Effector CD4-positive, alpha-beta T cell (primary cell): Measurements from ENCODE around the gene HDGFL3.
"Not testable (repeated sequence)": the region's sequence is repeated elsewhere in the genome, so short reads cannot be mapped to it uniquely, and the experiment has no call there.

Experiments used
- DNase-seq: peaks from one replicate; pipeline ENCODE4 v3.0.0-alpha.2; 2020

HDGFL3 gene

GRCh38 chr15:83193721-83194120, 13.9 kb downstream of the HDGFL3 start:
- no peak for DNase-seq

DNA sequence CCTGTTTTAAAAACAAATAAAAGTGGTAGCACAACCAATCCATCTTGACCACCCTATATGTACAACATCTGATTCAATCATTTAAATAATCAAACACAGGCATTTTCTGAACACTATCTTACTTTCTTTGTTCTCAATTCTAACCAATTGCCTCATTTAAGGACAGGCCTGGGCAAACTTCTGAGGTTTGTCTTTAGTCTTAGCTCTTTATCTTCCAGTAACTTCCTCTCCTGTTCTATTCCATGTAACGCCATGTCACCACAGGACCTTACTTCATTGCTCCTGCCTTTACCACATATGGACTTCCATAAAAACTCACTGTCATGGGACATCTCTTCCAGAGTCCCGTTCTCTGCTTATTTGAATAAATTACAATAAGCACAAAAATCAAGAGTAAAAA, 14.9 kb downstream of the HDGFL3 start:
- no peak for DNase-seq

- no peak for DNase-seq
Measured at GRCh38 chr15:83190450-83190849, 17.2 kb downstream of the HDGFL3 start.

DNA sequence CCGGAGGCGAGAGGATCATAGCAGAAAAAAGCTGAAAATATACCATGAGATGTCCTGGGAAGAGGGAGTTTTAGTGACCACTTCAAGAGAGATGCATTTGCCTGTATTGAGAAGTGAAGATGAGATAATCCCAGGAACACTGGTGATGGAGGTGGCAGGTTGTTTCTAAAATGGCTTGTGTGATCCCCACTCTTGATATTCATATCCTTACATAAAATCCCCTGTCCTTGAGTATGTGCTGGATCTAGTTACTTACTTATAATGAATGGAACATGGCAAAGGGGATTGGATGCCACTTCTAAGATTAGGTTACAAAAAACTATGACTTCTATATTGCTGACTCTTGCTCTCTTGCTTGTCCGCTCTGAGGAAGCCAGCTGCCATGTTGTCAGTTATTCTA, 22.1 kb downstream of the HDGFL3 start:
- DNase-seq: no peak

DNA sequence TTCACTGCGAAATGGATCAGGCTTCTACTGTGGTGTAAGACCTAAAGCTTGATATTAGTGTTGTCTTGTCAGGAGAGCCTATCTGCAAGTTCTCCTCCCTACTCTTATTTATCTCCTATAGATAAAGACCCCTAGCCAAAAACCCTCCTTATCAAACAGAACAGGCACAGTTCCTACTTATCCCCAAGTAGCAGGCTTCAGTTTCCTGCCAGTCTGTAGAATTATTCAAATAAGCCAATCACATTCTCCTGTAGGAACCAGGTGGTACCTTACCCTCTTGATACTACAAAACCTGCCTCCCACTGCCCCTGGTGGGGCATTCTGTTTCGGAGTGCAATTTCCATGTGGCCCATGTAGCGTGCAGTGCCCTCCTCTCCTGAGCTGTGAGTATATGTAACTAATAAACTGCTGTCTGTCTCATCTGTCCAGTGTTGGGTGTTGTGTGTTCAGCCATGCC, 28.7 kb downstream of the HDGFL3 start:
- no peak for DNase-seq

DNA sequence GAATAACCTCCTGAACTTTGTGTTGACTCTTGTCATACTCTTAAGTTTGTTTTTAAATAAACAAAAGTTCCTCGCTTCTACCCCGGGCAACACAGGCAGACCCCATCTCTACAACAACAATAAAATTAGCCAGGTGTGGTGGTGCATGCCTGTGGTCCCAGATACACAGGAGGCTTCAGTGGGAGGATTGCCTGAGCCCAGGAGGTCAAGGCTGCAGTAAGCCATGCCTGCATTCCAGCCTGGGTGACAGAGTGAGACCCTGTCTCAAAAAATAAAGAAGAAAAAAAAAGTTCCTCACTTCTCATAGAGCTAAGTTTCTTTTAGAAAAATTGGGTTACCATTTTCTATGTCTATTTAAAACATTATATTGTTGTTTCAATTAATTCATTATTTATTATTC, 29.2 kb downstream of the HDGFL3 start:
- DNase-seq: no peak

DNA sequence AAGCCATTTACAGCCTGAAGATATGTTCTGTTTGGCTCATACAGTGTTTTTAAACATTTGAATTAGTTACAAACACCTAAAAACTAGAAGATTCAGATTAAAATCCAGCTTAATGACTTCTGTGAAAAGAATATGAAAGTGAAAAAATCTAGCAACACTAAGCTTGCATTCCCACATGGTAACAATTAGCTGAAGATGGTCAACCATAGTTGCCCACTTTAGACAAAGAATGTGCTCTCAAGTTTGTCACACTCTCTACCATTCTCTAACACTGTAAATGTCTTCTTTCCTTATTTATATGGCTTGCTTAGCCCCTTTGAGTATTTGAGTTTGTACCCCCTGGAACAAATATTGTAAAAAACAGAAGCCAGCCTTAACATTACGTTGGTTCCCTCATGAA, 32.7 kb downstream of the HDGFL3 start:
- no peak for DNase-seq

DNA sequence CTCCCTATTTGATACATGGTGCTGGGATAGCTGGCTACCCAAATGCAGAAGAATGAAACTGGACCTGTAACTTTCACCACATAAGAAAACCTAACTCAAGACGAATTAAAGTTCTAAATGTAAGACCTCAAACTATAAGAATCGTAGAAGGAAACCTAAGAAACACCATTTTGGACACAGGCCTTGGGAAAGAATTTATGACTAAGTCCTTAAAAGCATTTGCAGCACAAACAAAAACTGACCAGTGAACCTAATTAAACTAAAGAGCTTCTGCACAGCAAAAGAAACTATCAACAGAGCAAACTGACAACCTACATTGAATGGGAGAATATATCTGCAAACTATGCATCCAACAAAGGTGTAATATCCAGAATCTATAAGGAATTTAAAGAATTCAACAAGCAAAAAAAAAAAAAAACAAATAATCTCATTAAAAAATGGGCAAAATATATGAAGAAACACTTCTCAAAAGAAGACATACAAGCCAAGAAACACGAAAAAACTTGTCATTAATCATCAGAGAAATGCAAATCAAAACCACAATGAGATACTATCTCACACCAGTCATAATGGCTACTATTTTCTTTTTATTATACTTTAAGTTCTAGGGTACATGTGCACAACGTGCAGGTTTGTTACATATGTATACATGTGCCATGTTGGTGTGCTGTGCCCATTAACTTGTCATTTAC, 37.0 kb downstream of the HDGFL3 start:
- DNase-seq: no peak

- not testable (repeated sequence) for DNase-seq
Measured at GRCh38 chr15:83169576-83169975, 38.0 kb downstream of the HDGFL3 start.

DNA sequence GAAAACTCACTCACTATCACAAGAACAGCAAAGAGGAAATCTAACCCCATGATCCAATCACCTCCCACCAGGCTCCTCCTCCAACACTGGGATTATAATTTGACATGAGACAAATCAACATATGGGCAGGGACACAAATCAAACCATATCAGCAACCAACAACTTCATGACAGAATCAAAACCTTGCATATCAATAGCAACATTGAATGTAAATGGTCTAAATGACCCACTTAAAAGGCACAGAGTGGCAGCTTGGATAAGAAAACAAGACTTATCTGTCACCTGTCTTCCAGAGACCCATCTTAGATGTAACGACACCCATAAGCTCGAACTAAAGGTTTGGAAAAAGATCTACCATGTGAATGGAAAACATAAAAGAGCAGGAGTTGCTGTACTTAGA, 40.8 kb downstream of the HDGFL3 start:
- DNase-seq: no peak

DNA sequence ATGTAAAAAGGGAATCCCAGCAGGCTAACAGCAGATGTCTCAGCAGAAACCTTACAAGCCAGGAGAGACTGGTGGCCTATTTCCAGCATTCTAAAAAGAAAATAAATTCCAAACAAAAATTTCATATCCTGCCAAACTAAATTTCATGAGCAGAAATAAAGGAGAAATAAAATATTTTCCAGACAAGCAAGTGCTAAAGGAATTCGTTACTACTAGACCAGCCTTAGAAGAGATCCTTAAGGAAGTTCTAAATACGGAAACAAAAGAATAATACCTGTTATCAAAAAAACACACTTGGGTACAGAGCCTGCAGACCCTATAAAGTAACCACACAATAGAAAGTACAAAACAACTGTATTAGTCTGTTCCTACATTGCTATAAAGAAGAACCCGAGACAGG, 41.4 kb downstream of the HDGFL3 start:
- DNase-seq: no peak

DNA sequence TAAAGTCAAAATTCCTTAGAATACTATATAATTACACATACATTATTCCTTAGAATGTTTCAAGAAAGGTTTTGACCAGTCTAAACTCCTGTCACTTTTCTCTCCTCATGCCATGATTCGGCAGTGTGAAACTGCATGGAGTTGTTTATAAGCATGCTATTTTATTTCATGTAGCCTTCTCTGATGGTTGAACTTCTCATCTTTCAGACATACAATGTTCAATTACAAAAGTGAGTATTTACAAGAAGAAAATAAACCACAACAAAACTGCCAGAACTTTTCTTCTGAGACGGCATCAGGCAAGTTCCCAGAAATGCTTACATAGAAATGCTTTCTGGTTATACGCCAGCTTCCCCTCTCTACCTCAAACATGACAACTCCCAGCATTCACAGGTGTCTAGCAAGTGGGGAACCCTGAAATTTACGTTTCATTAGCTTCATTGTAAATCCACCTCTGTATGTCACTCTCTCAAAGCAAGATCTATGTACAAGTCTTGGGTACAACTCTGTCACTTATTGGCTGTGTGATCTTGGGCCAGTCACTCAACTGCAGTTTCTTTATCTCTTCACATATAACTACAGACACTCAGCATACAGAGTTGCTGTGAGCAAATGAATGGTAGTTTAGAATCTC, 42.7 kb downstream of the HDGFL3 start:
- DNase-seq: no peak

DNA sequence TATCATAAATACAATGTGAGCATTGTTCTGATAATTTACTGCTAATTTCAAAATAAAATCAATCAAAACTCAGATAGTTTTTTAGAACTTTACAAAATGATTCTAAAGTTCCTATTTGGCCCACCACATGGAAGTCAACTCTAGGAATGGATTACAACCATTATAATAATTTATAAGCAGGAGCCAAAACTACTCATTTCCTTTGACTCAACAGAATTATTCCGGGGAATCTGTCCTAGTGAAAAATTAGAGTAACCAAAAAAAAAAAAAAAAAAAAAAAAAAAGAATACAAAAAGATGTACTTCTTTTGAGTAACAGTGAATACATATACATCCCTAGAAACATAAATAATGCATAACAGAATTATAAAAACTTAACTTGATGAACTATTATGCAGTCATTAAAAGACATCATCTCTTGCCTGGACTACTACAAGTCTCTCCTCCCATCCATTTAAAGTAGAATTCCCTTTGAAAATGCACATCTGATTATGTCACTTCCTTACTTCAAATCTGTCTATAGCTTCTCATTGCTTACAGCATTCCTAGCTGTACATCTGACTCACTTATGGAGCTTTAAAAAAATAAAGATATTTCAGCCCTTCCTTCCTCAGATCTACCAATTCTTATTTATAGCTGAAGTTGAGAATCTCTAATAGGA, 43.4 kb downstream of the HDGFL3 start:
- no peak for DNase-seq

GRCh38 chr15:83163032-83163431, 44.6 kb downstream of the HDGFL3 start:
- no peak for DNase-seq

DNA sequence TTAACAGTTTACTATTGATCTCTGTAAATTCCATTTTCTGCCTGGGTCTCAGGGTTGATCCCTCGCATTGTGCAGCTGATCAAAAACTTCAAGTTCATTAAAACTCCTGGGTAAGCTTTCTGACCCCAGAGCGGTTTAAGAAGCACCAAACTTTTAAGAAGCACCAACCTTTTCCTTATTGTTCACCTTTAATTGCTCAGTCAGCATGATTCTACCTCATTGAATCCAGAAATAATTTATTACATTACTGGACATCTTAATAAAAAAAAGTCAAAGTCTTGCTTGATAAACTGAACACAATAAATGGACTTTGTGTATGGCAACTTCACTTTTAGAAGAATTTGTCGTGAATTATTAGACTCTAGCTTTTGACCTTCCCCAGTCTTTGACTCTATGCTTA, 46.9 kb downstream of the HDGFL3 start:
- no peak for DNase-seq

DNA sequence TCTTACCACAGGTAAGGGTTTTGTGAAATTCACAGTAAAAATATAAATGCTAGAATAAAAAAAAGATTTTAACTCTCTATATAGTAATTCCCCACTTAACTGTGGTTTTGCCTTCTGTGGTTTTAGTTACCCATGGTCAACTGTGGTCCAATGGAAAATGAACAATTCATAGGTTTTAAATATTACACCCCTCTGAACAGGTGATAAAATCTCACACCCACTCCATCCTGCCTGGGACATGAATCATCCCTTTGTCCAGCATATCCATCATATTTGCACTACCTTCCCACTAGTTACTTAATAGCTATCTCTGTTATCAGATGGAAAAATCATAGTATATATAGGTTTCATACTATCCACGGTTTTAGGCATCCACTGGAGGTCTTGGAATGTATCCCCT, 49.2 kb downstream of the HDGFL3 start:
- DNase-seq: no peak

- DNase-seq: no peak
Measured at GRCh38 chr15:83155942-83156341, 51.7 kb downstream of the HDGFL3 start.

- no peak for DNase-seq
Measured at GRCh38 chr15:83153288-83153687, 54.3 kb downstream of the HDGFL3 start.

DNA sequence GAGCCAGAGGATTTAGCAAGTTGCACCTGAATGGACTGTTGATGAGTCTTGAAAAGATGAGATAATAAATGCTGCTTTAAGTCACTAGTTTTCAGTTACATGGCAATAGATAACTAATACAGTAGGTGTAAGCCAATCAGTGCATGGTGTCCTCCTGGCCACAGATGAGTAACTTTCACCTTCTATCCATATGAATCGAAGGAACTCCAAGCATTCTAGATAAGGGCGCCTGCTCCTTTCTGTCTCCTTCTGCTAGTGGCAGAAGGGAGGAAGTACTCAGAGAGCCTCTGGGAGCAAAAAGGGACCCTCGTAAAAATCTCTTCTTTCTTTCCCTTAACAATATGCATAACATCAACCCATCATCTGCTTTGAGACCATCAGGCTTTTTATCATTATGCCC, 62.9 kb downstream of the HDGFL3 start:
- no peak for DNase-seq

- not testable (repeated sequence) for DNase-seq
Measured at GRCh38 chr15:83142151-83142550, 65.5 kb downstream of the HDGFL3 start.

DNA sequence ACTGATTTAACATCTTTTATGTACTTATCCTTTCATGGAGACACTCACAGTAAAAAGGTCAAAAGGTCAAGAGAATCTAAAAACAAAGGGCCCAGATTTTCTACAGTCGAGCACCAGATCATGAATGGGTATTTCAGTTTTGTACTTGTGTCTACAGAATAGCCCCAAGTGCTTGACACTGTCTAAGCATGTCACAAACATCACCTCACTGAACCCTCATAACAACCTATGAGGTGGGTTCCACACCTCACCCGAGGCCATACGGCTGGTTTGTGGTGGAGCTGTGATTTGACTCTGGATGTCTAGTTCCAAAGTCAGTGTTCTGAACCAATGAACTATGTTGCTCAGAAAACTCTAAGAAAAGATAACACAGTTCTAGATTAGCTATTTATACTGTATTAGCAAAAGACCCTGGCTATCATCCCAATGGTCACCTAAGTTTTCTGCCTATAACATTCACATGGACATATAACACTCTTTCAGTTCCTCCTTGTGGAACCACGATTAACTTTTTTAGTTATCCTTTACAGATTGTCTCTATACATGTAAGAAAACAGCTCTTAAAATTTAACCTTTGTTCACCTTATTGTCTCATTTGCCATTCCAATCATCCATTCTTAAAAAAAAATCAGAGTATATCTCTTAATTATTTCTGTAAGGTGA, 74.6 kb downstream of the HDGFL3 start:
- DNase-seq: no peak

GRCh38 chr15:83129791-83130190, 77.8 kb downstream of the HDGFL3 start:
- no peak for DNase-seq

GRCh38 chr15:83127547-83128150, 80.0 kb downstream of the HDGFL3 start:
- DNase-seq: no peak
